ENCODE data around the gene UBTF. TPM values are rescaled to one million over a fixed set of nuclear protein-coding genes. Genes with fewer than 3 reads are reported as not detected.

UBTF gene
- total RNA-seq, 1 donor from 2014 or later, result 73.3 TPM

DNA sequence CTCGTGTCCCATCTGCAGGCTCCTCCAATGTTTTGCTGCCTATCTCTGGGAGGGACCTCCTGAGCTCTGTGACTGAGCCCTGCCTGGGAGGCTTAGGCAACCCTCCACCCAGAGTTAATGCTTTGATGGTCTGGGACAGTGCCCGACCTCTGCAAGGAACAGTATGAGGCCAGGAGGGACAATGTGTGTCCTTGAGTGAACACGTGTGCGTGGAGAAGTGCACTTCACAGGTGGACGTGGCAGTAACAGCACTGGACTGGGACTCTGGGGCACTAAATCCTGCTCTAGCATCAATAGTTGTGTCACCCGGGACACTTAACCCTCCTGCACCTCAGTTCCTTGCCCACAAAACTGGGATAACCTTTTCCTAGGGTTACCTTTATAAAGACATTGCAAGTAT is 4.6 kb downstream of the UBTF start:
- no peak for DNase-seq

DNA sequence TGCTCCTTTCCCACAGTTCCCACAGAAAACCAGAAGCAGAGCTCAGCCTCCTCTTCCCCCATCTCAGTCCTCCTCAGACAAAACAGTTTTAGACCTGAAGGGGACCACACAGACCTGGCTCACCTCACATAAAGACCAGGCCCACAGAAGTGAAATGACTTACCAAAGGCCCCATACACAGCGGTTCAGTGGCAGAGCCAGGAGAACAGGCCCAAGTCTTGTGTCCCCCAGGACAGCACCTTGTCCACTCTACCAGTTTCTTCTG is 5.3 kb downstream of the UBTF start:
- DNase-seq, result no peak

DNA sequence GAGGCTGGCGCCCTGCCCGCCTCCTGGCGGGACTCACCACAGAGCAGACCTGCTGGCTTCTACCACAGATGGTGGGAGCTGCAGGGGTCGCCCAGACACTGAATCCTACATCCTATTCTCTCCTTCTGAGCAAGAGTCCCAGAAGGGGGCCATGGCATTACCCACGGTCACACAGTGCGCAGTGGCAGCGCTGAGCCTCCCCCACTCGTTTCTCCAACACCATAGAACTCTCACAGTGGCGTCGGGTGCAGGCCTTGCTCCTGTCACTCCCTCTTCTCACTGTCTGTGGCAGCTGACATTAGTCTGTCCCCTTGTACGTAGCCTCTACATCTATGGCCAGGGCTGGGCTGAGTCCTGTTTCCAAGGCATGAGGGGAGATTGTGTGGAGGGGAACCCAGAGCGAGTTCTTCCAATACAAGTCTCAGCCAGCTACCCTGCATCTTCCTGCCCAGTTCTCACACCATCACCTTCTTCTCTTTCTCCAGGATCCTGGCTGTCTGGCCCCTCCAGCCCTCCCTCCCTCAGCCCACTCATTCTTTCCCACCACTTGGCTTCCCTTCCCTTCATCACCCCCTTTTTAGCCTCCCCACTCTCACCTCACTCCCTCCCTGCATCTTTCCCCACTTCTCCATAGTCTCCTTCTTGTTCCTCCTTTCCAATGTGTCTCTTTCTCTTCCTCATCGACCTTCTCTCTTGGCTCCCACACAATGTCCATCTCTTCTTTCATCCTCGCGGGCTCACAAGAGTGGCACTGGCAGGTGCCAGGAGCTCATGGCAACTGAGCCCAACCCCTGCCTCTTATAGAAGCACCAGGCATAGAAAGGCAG is 5.9 kb downstream of the UBTF start:
- DNase-seq, result no peak

DNA sequence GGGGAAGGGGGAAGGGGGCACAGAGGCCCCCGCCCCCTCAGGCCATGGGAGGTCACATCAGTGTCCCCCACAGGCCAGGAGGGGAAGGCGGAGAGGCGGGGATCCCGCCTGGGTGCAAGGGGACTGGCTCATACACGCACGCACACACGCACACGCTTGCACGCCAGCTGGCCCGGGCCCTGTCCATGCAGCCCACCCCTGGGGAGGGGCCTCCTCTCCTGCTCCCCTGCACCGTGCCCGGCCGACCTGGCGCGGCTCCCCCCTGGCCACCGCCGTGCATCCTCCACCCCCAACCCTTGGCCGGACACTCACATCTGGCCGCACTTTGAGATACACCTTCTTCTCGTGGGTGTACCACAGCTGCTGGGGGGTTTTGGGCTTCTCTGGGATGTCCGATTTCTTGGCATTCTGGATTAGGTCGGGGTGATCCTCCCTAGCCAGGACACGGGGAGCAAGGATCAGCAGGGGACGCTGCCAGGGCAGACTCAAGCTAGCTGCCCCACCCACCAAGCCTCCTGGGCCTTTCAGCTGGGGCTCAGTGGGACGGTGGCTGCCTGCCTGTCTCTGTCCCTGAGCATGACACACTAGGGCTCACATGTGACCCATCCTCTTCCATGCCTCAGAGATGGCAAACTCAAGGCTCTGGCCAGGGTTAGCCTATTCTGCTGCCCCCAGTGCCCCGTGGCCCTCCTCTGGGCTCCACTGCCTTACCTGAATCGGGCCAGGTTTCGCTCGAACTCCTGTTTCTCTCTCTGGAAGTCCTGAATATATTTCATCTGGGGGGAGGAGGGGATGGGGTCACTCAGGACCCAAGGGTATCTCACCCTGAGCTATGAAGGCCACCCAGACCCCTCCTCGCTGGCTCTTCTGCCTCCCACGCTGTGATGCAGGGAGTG is 6.7 kb downstream of the UBTF start:
- DNase-seq, result no peak

DNA sequence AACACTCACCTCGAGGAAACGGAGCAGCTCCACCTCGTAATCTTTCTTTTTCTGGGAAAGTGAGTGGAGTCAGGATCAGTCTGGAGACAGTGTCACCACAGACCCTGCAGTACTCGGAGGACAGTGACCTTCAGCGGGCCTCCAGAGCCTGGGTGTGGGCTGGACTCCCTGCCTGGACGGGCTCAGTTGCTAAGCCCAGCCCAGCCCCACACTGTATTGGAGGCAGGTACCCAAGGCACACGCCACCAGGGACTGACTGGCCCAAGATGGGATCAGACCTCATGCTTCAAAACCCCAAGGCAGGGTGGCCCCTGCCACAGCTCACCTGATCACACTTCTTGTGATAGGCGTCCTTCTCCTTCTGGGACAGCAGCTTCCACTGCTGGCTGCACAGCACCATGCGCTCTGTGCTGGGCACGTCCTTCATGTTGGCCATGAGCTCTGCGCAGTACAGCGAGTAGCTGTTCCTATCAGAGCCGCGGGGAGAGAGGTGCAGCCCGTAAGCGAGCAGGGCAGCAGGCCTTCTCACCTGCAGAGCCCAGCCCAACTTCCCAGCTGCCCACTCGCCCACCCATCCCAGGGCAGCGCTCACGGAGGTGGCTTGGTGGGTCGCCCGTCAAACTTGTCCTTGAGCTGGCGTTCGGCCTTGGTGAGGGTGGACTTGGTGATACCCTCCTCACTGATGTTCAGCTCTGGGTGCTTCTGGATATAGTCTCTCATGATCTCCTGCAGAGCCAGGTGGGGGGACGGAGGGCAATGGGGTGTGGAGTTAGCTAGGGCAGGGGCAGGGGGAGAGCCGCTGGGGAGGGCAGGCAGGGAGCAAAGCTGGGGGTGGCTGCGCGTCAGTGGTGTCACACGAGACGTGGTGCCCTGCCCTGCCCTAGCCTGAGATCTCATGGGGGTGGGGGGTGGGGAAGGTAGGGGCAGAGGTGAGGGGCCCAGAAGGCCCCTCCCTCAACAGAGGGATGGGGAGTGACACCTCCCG is 7.9 kb downstream of the UBTF start:
- no peak for DNase-seq

DNA sequence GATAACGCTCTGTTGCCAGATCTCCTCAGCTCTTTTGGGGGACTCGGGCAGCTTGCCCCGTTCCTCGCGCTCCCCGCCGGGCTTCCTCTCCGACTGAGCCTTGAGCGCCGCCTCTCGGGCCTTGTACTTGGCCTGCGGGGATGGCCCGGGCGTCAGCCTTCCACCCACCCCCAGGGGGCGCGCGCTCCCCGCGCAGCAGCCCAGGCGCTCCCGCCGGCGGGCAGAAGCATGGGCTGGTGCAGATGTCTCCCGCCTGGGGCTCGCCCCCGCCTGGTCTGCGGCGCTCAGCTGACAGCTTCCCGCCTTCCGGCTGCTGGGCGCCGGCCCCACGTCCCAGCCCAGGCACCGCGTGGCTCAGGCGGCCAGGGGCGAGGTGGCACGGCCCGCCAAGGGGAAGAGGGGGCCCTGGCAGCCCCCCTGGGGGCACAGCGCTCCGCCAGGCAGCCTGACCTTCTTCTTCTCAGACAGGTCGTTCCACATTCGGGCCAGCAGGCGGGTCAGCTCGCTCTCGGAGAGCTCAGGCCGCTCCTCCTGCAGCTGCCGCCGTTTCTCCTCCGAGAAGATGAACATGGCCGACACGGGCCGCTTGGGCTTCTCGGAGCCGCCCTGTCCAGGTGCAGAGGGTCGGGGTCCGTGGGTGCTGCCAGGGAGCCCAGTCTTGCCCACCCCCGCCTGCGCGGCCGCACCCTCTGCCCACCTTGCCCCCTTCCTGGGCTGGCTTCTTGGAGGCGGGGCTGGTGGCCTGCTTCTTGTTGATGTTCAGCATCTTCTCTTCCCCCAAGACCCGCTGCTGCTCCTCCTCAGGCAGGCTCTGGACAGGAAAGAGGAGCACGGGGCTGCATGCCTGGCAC is 8.9 kb downstream of the UBTF start:
- DNase-seq, result peak; percentile 75

DNA sequence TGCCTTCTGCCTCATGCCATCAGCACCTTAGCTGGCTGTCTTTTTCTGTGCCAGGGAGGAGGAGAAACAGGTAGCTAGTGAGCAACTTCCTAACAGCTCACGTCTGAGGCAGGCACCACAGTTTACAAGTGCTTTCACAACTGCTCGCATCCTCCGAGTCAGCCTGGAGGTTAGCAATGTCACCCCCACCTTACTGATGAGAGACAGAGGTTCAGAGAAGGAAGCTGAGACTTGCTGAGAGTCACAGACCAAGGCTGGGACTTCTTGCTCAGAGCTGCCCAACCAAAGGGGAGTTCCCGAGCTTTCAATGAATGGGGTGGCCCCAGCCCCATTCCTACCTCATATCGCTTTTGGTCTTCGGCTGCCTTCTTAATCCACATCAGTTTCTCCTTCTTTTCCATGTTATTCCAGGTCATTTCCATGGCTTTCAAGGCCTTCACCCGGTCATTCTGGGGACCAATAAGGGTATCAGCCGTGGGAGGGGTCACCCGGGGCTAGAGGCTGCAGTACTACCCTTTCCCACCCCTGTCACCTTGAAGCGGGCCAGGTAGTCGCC is 9.6 kb downstream of the UBTF start:
- no peak for DNase-seq

DNA sequence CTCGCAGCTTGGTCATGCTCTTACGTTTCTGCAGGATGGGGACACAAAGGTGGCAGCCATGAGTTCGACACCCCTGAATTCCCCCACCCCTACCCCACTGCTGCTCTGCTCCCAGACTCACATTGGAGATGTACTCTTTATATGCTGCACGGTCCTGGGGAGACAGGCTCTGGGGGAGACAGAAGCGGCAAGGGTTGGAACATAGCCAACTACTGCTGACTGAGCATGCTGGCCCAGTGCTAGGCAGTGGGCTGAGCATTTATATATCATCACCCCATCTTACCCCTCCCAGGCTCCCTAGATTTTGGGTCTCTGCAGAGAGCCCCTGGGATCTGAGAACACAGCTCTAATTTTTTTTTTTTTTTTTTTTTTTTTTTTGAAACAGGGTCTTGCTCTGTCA is 11.7 kb downstream of the UBTF start:
- no peak for DNase-seq

DNA sequence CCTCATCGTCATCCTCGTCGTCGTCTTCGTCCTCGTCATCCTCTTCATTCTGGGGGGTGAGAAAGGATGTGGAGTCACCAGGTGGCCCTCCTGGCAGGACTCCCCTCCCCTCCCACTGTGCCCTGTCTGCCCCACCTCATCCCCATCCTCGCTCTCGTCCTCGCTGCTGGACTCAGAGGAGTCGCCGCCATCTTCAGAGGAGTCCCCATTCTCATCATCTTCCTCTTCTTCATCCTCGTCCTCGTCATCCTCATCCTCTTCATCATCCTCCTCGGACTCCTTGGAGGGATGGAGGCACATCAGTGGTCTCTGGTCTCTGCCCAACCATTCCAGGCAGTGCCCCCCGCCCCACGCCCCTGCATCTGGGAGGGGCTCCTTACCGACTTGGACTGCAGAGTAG is 12.2 kb downstream of the UBTF start:
- DNase-seq, result no peak

DNA sequence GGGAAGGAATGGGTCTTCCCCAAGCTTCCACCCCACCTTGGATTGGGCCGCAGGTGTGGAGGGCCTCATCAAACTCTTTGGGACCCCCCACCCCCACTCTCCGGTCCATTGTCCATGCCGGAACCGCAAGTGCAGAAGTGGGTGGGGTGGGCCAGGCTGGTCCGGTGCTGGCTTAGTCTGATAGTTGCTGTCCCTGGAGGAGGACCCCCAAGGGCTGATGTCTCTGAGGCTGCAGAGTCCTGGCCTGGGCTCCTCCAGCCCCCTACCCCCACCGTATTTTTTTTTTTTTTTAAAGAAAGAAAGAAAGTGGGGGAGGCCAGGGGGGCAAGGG is 12.7 kb downstream of the UBTF start:
- no peak for DNase-seq

DNA sequence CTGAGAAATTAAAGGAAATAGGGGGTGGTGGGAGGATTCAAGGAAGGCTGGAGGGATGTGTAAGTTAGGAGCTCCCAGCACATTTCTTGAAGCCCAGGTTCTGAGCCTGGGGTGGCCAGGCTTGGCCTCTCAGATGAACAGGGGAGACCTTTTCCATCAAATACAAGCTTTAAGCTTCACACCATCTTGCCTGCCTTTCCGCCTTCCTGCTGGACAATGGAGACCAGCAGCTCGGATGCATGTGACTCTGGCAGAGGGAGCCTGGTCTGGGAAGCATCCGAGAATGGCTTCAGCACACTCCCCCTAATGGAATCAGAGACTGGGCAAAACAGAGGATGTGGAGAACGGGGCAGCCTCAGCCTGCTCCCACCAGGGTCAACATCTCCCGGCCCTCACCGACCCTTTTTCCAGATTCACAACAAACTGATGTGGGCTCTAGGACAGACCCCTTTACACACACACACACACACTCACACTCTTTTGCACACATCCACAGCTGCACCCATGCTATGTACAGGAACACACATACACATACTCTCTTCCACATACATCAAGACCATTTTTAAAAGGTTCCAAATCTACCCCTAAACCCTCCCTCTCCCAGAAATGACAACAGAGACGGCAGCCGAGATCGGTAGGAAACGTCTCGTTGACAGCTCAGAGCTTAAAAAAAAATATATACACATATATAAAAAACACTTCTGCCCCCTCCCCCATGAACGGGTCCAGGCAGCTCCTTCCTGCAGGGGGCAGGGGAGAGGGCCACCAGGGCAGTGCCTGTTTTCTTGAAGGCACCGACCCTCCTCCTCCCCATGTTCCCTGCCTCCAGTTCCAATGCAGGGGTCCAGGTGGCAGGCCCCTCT is 13.3 kb downstream of the UBTF start:
- no peak for DNase-seq

DNA sequence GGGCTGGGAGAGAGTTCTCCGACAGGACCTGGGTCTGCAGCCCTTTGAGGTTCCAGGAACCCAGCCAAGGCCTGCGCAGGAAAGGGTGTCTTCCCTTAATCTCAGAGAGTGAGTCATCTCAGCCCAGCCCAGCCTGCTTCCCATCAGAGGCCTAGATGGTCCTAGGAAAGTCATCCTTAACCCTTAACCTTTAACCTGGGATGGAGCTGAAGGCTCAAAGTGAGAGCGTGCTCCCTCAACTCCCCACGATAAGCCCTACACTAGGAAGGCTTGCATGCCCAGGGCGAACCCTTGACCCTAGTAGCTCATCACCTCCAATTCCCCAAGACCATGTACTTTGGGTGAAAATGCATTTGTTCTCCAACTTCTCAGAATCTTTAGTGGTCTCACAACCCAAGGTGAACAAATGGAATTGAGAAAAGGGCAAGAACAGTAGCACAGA is 15.0 kb downstream of the UBTF start:
- DNase-seq, result no peak

DNA sequence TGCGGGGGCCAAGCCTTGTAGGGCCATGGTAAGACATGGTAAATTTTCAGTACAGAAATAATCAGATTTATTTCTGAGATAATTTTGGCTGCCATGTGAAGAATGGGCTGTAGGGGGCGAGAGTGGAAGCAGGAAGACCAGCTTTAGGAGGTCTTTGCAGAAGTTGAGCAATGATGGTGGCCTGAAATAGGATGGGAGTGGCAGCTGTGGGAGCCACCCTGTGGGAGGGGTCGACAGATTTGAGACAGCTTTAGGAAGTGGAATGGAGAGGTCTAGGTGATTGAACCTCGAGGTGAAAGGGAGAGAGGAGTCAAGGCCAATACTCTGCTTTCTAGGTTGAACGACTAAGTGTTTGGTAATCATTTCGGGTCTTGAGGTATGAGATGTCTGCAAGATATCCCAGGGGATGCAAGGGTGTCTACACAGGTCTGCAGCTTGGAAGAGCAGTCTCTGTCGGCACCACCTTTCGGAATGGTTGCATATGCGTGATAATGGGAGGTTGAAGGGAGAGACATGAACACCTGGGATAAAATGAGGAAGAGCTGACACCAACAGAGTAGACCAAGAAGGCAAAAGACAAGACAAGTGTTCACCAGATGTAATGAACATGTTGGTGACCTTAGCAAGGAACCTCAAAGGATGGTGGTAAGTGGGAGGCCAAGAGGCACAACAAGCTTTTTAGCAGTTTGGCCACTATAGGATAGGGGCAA is 15.6 kb downstream of the UBTF start:
- DNase-seq, result no peak

DNA sequence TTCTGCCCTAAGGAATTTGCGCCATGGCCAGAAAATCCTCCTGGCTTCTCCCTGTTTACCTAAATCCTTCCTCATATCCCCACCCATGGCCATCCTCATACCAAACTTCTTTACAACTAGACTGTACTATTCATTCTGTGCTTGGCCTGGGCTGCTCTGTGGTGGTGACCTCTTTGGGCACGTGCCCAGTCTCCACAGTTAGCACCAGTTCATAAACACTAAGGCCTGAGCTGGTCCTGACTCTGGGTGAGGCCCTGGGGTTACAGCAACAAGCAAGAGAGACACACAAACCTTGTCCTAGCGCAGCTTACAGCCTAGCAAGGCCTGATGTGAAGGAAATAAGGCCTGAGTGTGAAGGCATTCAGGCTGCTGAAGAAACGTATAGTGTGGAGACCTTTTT is 16.7 kb downstream of the UBTF start:
- DNase-seq, result no peak

DNA sequence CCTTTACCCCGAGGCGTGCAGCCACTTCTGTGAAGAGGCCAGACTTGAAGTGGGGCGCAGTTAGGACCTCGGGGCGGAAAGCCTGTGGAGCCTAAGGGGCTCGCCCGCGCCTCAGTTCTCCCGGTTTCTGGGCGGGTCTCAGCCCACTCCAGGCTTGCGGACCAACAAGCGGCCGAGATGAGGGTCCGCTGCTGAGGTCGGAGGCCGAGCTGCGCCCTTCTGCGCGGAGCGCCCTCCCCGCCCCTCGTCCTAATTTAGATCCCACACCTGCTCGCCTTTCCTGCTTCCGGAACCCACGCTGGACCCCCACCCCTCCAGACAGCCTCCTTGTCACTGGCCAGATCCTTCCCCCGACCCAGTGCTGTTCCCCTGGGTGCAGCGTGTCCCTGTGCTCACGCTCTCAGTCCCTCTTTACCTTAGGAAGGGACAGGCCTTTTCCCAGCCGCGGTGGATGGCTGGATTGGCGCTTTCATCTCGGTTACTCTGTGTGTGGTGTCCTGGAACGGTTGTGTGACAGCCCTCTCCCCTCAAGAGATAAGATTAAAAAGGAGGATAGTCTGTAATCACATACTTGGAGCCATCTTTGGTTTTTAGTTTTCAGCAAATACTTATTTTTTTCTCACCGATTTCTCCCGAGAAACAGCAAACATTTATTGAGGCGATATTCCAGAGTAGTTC is 18.9 kb downstream of the UBTF start:
- no peak for DNase-seq

DNA sequence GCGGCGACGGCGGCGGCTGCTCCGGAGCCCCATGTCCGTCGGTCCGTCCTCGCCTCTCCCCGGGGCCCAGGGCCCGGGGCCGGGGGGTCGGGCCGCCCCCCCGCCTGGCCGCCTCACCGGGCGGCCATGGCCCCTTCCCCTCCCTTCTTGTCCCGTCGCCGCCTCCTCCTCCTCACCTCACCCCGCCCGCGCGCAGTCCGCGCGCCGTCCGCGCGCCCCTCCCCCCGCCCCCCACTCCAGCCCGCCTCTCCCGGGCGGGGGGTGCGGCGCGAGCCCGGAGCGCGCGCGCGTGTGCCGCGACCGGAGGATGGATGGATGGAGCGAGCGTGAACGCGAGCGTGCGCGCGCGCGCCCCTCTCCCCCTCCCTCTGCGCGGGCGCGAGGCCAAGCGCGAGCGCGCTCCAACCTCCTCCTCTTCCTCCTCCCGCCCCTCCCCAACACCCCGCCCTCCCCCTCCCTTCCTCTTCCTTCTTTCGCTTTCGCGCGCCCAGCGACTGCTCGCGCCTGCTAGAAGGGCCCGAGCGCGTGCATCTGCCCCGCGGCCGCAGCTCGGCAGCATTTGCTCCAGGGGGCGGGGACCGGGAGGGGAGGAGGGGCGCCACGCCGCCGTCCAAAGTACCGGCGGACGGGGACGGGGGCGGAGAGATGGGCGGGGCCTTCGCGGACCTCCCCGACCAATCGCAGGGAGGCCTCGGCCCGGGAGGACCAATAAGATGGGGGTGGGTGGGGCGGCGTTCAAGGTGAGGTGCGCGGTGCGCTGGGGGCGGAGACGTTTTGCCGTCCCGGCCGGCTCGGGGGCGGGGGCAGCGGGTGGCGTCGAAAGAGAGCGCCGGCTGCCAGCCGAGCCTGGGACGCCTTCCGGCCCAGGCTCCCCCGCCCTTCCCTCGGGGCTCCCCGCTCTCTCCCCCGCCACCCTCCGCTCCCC is 19.7 kb downstream of the UBTF start, which contains the start of gene ATXN7L3:
ATXN7L3 (minus strand) TSS at position 332 of the 925 bp plus-strand sequence. CDS start 1,814 bp downstream, outside the sequence.
- peak; percentile 96 for DNase-seq

DNA sequence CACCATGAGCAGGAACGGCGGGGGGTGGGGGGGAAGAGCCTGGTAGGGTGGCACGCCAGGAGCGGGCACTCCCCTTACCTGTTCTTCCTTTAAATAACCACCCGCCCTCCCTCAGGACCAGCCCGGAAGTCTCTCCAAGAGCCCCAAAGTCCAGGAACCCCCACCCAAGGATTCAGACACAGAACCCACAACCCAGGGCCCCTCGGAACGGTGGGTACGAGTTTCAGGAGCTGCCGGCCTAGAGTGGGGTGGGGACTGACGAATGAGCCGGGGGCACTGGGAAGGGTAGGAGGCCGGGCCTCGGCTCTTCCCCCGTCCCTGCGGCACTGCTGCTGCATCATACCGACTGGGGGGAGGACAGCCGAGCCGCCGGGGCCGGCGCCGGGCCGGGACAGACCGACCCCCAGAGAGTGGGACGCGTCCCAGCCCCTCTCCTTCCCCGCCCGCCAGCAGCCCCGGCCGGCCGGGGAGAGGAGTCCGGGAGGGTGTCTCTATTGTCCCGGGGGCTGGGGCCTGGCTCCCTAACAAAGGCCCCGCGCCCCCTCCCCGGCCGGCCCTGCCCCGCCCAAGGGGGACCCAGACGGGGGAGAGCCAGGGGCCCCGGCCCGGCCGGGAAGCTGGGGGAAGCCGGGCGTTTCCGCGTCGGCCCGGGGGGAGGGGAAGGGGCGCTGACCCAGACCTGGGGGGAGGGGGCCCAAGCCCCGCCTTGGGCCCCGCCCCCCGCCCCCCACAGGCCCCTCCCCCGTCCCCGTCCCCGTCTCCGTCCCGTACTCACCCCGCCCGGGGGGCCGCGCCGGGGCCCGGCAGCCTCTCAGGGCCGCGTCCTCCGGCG is 20.5 kb downstream of the UBTF start:
- DNase-seq, result peak; percentile 15
